Calu3 (cell line): ENCODE results near the gene FSIP1. TPM values are rescaled to one million over a fixed set of nuclear protein-coding genes. Genes with fewer than 3 reads are reported as not detected.

ENCODE experiments used
- BruUV-seq: library from RNA; stranded (reverse); fragments of 400-500 nt; replicated peaks from 2 replicates; lab custom pipeline; 2021; lab: Mats Ljungman, UMichigan
- CTCF ChIA-PET: fragments of 300-600 bp; sonication (Branson Sonifier 250); formaldehyde crosslinking; loops from one replicate; lab custom pipeline; 2022; ENCODE audit warnings: antibody characterized with exemption; lab: Charles Lee
- DNase-seq: peaks from one replicate; pipeline ENCODE4 v3.0.0; 2022
- H3K27ac Mint-ChIP-seq: one replicate; pipeline ENCODE4 v1.8.0; 2022; ENCODE audit warnings: mixed read lengths; ENCODE audit not compliant: unreplicated experiment
- H3K27me3 Mint-ChIP-seq: one replicate; pipeline ENCODE4 v1.8.0; 2022; ENCODE audit warnings: mixed read lengths; ENCODE audit not compliant: unreplicated experiment
- H3K36me3 Mint-ChIP-seq: one replicate; pipeline ENCODE4 v1.8.0; 2022; ENCODE audit warnings: mild to moderate bottlenecking, moderate library complexity, mixed read lengths; ENCODE audit not compliant: insufficient read depth, unreplicated experiment
- H3K4me1 Mint-ChIP-seq: one replicate; pipeline ENCODE4 v1.8.0; 2022; ENCODE audit warnings: mild to moderate bottlenecking, low read depth, mixed read lengths; ENCODE audit not compliant: unreplicated experiment
- H3K4me3 Mint-ChIP-seq: one replicate; pipeline ENCODE4 v1.8.0; 2022; ENCODE audit warnings: mild to moderate bottlenecking, low read depth, moderate library complexity, mixed read lengths; ENCODE audit not compliant: unreplicated experiment
- H3K9me3 Mint-ChIP-seq: one replicate; pipeline ENCODE4 v1.8.0; 2022; ENCODE audit warnings: low read depth, mixed read lengths; ENCODE audit not compliant: unreplicated experiment
- intact Hi-C: fragments of 100-400 bp; cut with micrococcal nuclease; formaldehyde crosslinking; loops from one replicate; pipeline ENCODE4 v1.10.0; 2022; ENCODE audit not compliant: unreplicated experiment
- total RNA-seq: library from RNA; stranded (reverse); gene quantifications from 2 replicates; pipeline ENCODE4 v1.2.3, GENCODE V29; 2022
- TF ChIP-seq, protein P1 (sequence below): fragments of 200-600 bp; IDR thresholded peaks from one replicate; pipeline ENCODE4 v1.8.0; 2022; ENCODE audit warnings: antibody characterized with exemption; ENCODE audit not compliant: unreplicated experiment

Gene FSIP1
- total RNA-seq, 1 experiment from 2014 or later, result 0.28 TPM

DNA sequence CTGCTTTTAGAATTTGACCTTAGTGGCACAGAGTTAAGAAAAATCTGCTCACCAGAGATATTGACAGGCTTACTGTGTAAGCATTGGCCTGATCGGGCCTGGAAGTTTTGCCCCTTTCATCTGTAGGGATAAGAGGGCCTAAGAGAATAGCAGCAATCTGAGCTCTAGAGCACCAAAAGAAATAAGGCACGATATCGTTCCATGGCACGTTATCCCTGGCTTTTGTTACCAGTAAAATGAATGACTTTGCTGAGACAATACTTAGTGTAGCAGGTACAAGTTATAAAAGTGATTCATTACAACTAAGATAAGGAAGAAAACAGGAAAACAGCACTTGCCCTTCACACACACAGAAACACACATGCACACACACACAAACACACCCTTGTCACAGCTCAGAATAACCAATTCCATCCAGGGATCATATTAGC lies 196.8 kb downstream of the FSIP1 start:
- Mint-ChIP-seq H3K4me3 (no peak overlapping the region), H3K4me1 (no peaks in the 10 kb centered on the region), H3K9me3 (no peaks in the 10 kb centered on the region), H3K36me3 (peaks cover 22% of the 10 kb centered on the region), H3K27me3 (no peaks in the 10 kb centered on the region), H3K27ac (no peak overlapping the region)
- TF ChIP-seq, protein P1, sequence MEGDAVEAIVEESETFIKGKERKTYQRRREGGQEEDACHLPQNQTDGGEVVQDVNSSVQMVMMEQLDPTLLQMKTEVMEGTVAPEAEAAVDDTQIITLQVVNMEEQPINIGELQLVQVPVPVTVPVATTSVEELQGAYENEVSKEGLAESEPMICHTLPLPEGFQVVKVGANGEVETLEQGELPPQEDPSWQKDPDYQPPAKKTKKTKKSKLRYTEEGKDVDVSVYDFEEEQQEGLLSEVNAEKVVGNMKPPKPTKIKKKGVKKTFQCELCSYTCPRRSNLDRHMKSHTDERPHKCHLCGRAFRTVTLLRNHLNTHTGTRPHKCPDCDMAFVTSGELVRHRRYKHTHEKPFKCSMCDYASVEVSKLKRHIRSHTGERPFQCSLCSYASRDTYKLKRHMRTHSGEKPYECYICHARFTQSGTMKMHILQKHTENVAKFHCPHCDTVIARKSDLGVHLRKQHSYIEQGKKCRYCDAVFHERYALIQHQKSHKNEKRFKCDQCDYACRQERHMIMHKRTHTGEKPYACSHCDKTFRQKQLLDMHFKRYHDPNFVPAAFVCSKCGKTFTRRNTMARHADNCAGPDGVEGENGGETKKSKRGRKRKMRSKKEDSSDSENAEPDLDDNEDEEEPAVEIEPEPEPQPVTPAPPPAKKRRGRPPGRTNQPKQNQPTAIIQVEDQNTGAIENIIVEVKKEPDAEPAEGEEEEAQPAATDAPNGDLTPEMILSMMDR, result no peak
- no TSS peak for BruUV-seq
- DNase-seq, result no peak
- intact Hi-C loops, result loop anchor here (10.0 kb wide), 2 partner anchors 181 to 591 kb away; no protein-coding TSS in a partner anchor
- CTCF ChIA-PET, result no interaction called here

- Mint-ChIP-seq H3K27ac (no peak overlapping the region), H3K4me3 (no peak overlapping the region), H3K27me3 (no peaks in the 10 kb centered on the region), H3K4me1 (no peaks in the 10 kb centered on the region), H3K36me3 (peaks cover 26% of the 10 kb centered on the region), H3K9me3 (no peaks in the 10 kb centered on the region)
- no peak for DNase-seq
- TF ChIP-seq, protein P1, result no peak
- CTCF ChIA-PET, result no interaction called here
- intact Hi-C loops, result loop anchor here (10.0 kb wide), 2 partner anchors 181 to 591 kb away; no protein-coding TSS in a partner anchor
- BruUV-seq, result no TSS peak
Observed at GRCh38 chr15:39585389-39585841, 197.2 kb downstream of the FSIP1 start.

DNA sequence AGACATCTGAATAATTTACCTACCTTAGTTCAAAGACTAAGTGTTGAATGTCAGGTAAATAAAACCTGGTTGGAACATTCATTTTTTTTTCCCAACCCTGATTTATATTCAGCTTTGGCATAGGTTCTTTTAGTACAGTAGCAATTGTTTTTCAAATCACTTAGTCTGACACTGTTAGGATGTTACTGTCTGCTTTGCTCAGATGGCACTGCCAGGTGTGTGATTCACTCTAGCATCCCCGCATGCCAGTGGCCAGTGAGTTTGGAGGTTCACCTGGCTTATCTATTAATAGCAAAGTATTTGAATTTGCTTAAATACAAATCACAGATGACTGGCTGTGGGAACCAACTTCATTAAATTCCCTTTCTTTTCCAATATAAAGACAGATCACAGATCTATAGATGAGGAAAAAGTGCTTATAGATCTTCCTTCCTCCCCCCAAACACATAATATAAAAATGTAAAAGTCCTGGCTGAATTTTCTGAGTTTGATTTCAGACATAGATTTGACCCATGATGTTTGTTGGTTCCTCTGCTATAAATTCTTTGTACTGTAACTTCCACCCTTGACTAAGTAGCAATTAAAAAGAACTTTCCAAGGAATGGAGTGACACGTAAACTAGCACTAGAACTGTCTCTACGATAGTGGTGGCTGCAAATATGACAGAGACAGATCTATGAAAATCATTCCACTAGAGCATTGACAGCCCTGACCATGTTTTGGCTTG lies 197.8 kb downstream of the FSIP1 start:
- Mint-ChIP-seq H3K4me3 (no peak overlapping the region), H3K27ac (no peak overlapping the region), H3K36me3 (peaks cover 30% of the 10 kb centered on the region), H3K4me1 (peaks cover 4% of the 10 kb centered on the region), H3K27me3 (no peaks in the 10 kb centered on the region), H3K9me3 (no peaks in the 10 kb centered on the region)
- TF ChIP-seq, protein P1, result no peak
- BruUV-seq, result no TSS peak
- intact Hi-C loops, result loop anchor here (5.0 to 10.0 kb wide), 4 partner anchors 180 to 768 kb away; no protein-coding TSS in a partner anchor
- CTCF ChIA-PET, result no interaction called here
- DNase-seq, result no peak

GRCh38 chr15:39584266-39584659 lies 198.4 kb downstream of the FSIP1 start:
- H3K27me3 Mint-ChIP-seq, result no peaks in the 10 kb centered on the region
- CTCF ChIA-PET, result no interaction called here
- no peak overlapping the region for H3K4me3 Mint-ChIP-seq
- peaks cover 9% of the 10 kb centered on the region for H3K4me1 Mint-ChIP-seq
- intact Hi-C loops, result loop anchor here (5.0 to 10.0 kb wide), 4 partner anchors 179 to 767 kb away; no protein-coding TSS in a partner anchor
- BruUV-seq, result no TSS peak
- TF ChIP-seq, protein P1, result no peak
- no peak for DNase-seq
- H3K9me3 Mint-ChIP-seq, result no peaks in the 10 kb centered on the region
- no peak overlapping the region for H3K27ac Mint-ChIP-seq
- H3K36me3 Mint-ChIP-seq, result peaks cover 33% of the 10 kb centered on the region
